Neural cell (in vitro differentiated cells): ENCODE data around the gene PDE4D. TPM values are rescaled to one million over a fixed set of nuclear protein-coding genes. Genes with fewer than 3 reads are reported as not detected.

ENCODE experiments used
- H2AFZ ChIP-seq: fragments of 200-600, 300-800 bp; sonication (generic), shearing (Covaris generic); 2 replicates; pipeline ENCODE4 v1.6.0; 2014; ENCODE audit warnings: low read depth, mild to moderate bottlenecking, antibody characterized with exemption, low read length, moderate library complexity
- H3F3A ChIP-seq: fragments of 200-600 bp; shearing (Covaris generic); 2 replicates; pipeline ENCODE4 v1.6.1; 2016; ENCODE audit warnings: mild to moderate bottlenecking, moderate library complexity, mixed read lengths, antibody characterized with exemption, low read length; ENCODE audit not compliant: insufficient read depth, poor library complexity, severe bottlenecking
- H3K27ac ChIP-seq: fragments of 200-600, 300-800 bp; sonication (generic), shearing (Covaris generic); 2 replicates; pipeline ENCODE4 v1.5.1; 2014; ENCODE audit warnings: mild to moderate bottlenecking, low read length, moderate library complexity
- H3K27me3 ChIP-seq: fragments of 300-800, 200-600 bp; sonication (generic), shearing (Covaris generic); 2 replicates; pipeline ENCODE4 v1.6.0; 2014; ENCODE audit warnings: mild to moderate bottlenecking, low read depth, low read length, moderate library complexity; ENCODE audit not compliant: insufficient read depth
- H3K36me3 ChIP-seq: fragments of 300-800, 200-600 bp; sonication (generic), shearing (Covaris generic); 2 replicates; pipeline ENCODE4 v1.5.1; 2014; ENCODE audit warnings: mild to moderate bottlenecking, antibody characterized with exemption, low read length, moderate library complexity; ENCODE audit not compliant: insufficient read depth
- H3K4me2 ChIP-seq: fragments of 300-800, 200-600 bp; sonication (generic), shearing (Covaris generic); 2 replicates; pipeline ENCODE4 v1.6.0; 2014; ENCODE audit warnings: mild to moderate bottlenecking, low read length
- H3K4me3 ChIP-seq: fragments of 300-800, 200-600 bp; sonication (generic), shearing (Covaris generic); 2 replicates; pipeline ENCODE4 v1.5.1; 2014; ENCODE audit warnings: mild to moderate bottlenecking, low read length, moderate library complexity
- H3K79me2 ChIP-seq: fragments of 200-600 bp; shearing (Covaris generic); replicated peaks from 2 replicates; pipeline ENCODE4 v1.6.0; 2014; ENCODE audit warnings: mild to moderate bottlenecking, low read length, moderate library complexity; ENCODE audit not compliant: insufficient read depth
- H3K9ac ChIP-seq: fragments of 300-800, 200-600 bp; sonication (generic), shearing (Covaris generic); 2 replicates; pipeline ENCODE4 v1.6.1; 2016; ENCODE audit warnings: mild to moderate bottlenecking, low read length, mixed read lengths
- H3K9me2 ChIP-seq: fragments of 200-600 bp; shearing (Covaris generic); 2 replicates; pipeline ENCODE4 v1.6.1; 2016; ENCODE audit warnings: mild to moderate bottlenecking, low read length, mixed read lengths; ENCODE audit not compliant: insufficient read depth
- H3K9me3 ChIP-seq: fragments of 200-600, 300-800 bp; sonication (generic), shearing (Covaris generic); 2 replicates; pipeline ENCODE4 v1.6.1; 2016; ENCODE audit warnings: mild to moderate bottlenecking, mixed run types, low read length, moderate library complexity, mixed read lengths
- H4K20me1 ChIP-seq: fragments of 200-600 bp; shearing (Covaris generic); 2 replicates; pipeline ENCODE4 v1.6.1; 2016; ENCODE audit warnings: mild to moderate bottlenecking, mixed run types; ENCODE audit not compliant: insufficient read depth
- EP300 ChIP-seq: fragments of 450-650 bp; conservative IDR thresholded peaks from 2 replicates; pipeline ENCODE4 v1.6.1; 2014; ENCODE audit warnings: antibody characterized with exemption, mild to moderate bottlenecking, moderate library complexity; ENCODE audit not compliant: poor library complexity, severe bottlenecking
- EZH2 ChIP-seq: fragments of 200-600, 300-800 bp; shearing (Covaris generic), sonication (generic); IDR thresholded peaks from 2 replicates; pipeline ENCODE4 v1.6.1; 2014; ENCODE audit warnings: antibody characterized with exemption, low read length, borderline replicate concordance, mild to moderate bottlenecking; ENCODE audit not compliant: insufficient read depth, poor library complexity, severe bottlenecking
- MXI1 ChIP-seq: fragments of 450-650 bp; conservative IDR thresholded peaks from 2 replicates; pipeline ENCODE4 v1.6.1; 2014; ENCODE audit warnings: antibody characterized with exemption, mild to moderate bottlenecking; ENCODE audit not compliant: poor library complexity, severe bottlenecking
- POLR2AphosphoS5 ChIP-seq: IDR thresholded peaks from 2 replicates; pipeline ENCODE4 v1.6.1; 2012
- RAD21 ChIP-seq: fragments of 450-650 bp; conservative IDR thresholded peaks from 2 replicates; pipeline ENCODE4 v1.6.1; 2014; ENCODE audit warnings: antibody characterized with exemption, mild to moderate bottlenecking, moderate library complexity
- SMC3 ChIP-seq: fragments of 450-650 bp; conservative IDR thresholded peaks from 2 replicates; pipeline ENCODE4 v1.6.1; 2014; ENCODE audit warnings: antibody characterized with exemption, mild to moderate bottlenecking, moderate library complexity; ENCODE audit not compliant: poor library complexity
- TAF1 ChIP-seq: IDR thresholded peaks from 2 replicates; pipeline ENCODE4 v1.6.1; 2012; ENCODE audit warnings: low read depth
- polyA plus RNA-seq: library from polyadenylated mRNA; depleted of rRNA; stranded (reverse); fragments of >200 nt; gene quantifications from 2 replicates; pipeline ENCODE4 v1.2.3, GENCODE V29; 2014
- TF ChIP-seq, protein P1 (sequence below): IDR thresholded peaks from 2 replicates; pipeline ENCODE4 v1.6.1; 2012; ENCODE audit warnings: borderline replicate concordance
- TF ChIP-seq, protein P2 (sequence below): fragments of 450-650 bp; IDR thresholded peaks from 2 replicates; pipeline ENCODE4 v1.5.1; 2014; ENCODE audit warnings: antibody characterized with exemption, mild to moderate bottlenecking, moderate library complexity; ENCODE audit not compliant: poor library complexity, severe bottlenecking

The PDE4D gene
- polyA plus RNA-seq, 1 donor from 2014 or later: 42.8 TPM

- H3K4me3 ChIP-seq: no peak overlapping the region
- no peaks in the 10 kb centered on the region for H3K36me3 ChIP-seq
- no peaks in the 10 kb centered on the region for H3K27me3 ChIP-seq
- no peaks in the 10 kb centered on the region for H3K9me2 ChIP-seq
- no peak overlapping the region for H3K4me2 ChIP-seq
- H3K9ac ChIP-seq: no peak overlapping the region
- no peaks in the 10 kb centered on the region for H3K79me2 ChIP-seq
- H3K9me3 ChIP-seq: no peaks in the 10 kb centered on the region
- no peak overlapping the region for H2AFZ ChIP-seq
- no peaks in the 10 kb centered on the region for H4K20me1 ChIP-seq
- H3K27ac ChIP-seq: no peak overlapping the region
- TF ChIP-seq, protein P1, sequence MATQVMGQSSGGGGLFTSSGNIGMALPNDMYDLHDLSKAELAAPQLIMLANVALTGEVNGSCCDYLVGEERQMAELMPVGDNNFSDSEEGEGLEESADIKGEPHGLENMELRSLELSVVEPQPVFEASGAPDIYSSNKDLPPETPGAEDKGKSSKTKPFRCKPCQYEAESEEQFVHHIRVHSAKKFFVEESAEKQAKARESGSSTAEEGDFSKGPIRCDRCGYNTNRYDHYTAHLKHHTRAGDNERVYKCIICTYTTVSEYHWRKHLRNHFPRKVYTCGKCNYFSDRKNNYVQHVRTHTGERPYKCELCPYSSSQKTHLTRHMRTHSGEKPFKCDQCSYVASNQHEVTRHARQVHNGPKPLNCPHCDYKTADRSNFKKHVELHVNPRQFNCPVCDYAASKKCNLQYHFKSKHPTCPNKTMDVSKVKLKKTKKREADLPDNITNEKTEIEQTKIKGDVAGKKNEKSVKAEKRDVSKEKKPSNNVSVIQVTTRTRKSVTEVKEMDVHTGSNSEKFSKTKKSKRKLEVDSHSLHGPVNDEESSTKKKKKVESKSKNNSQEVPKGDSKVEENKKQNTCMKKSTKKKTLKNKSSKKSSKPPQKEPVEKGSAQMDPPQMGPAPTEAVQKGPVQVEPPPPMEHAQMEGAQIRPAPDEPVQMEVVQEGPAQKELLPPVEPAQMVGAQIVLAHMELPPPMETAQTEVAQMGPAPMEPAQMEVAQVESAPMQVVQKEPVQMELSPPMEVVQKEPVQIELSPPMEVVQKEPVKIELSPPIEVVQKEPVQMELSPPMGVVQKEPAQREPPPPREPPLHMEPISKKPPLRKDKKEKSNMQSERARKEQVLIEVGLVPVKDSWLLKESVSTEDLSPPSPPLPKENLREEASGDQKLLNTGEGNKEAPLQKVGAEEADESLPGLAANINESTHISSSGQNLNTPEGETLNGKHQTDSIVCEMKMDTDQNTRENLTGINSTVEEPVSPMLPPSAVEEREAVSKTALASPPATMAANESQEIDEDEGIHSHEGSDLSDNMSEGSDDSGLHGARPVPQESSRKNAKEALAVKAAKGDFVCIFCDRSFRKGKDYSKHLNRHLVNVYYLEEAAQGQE: no peak
- TF ChIP-seq POLR2AphosphoS5: no peak
- no peak for TF ChIP-seq MXI1
- no peaks in the 10 kb centered on the region for H3F3A ChIP-seq
These were observed 790.2 kb downstream of the PDE4D start for GRCh38 chr5:59103303-59103702.

DNA sequence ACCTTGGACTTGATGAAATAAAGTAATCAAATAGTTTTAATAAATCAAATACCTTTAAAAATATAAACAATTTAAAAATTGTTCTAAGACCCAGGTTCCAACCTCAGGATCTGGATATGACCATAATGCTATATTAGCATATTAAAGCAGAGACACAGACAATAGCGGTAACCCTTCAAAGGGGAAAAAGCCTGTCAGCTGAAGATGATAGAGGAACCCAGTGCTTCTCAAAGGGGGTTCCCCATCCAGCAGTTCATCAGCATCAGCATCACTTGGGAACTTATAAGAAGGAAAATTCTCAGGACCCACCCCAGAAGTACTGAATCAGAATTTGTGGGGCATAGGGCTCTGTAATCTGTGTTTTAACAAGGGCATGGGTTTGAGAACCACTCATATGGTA is 791.1 kb downstream of the PDE4D start:
- Histone ChIP-seq H3K9ac (no peak overlapping the region), H2AFZ (no peak overlapping the region), H3K4me3 (no peak overlapping the region), H3K36me3 (no peaks in the 10 kb centered on the region), H3K9me2 (no peaks in the 10 kb centered on the region), H3K79me2 (no peaks in the 10 kb centered on the region), H4K20me1 (no peaks in the 10 kb centered on the region), H3K27ac (no peak overlapping the region), H3F3A (no peaks in the 10 kb centered on the region), H3K4me2 (no peak overlapping the region), H3K27me3 (no peaks in the 10 kb centered on the region), H3K9me3 (no peaks in the 10 kb centered on the region)
- TF ChIP-seq, protein P1: no peak
- TF ChIP-seq MXI1 (no peak), RAD21 (no peak), EP300 (no peak), TAF1 (no peak), EZH2 (no peak), SMC3 (no peak), POLR2AphosphoS5 (no peak)
- TF ChIP-seq, protein P2, sequence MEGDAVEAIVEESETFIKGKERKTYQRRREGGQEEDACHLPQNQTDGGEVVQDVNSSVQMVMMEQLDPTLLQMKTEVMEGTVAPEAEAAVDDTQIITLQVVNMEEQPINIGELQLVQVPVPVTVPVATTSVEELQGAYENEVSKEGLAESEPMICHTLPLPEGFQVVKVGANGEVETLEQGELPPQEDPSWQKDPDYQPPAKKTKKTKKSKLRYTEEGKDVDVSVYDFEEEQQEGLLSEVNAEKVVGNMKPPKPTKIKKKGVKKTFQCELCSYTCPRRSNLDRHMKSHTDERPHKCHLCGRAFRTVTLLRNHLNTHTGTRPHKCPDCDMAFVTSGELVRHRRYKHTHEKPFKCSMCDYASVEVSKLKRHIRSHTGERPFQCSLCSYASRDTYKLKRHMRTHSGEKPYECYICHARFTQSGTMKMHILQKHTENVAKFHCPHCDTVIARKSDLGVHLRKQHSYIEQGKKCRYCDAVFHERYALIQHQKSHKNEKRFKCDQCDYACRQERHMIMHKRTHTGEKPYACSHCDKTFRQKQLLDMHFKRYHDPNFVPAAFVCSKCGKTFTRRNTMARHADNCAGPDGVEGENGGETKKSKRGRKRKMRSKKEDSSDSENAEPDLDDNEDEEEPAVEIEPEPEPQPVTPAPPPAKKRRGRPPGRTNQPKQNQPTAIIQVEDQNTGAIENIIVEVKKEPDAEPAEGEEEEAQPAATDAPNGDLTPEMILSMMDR: no peak
